AG04450 (cell line): ENCODE data around the gene FMO3. TPM values are rescaled to one million over a fixed set of nuclear protein-coding genes. Genes with fewer than 3 reads are reported as not detected.
A peak's percentile ranks its signal among the peaks of the same experiment; 100 is the strongest.

Experiments used
- CTCF ChIA-PET: fragments of 300-600, 350-600 bp; formaldehyde crosslinking; extraction: SDS; loops from one replicate; lab custom pipeline; 2022; ENCODE audit warnings: antibody characterized with exemption, inconsistent platforms; lab: Charles Lee
- POLR2A ChIA-PET: fragments of 350-600 bp; formaldehyde crosslinking; extraction: SDS; loops from one replicate; lab custom pipeline; 2021; ENCODE audit warnings: antibody characterized with exemption, inconsistent platforms; lab: Yijun Ruan, JAX
- DNase-seq: peaks from one replicate; pipeline ENCODE4 v3.0.0-alpha.2; 2011; ENCODE audit warnings: low read depth, low spot score
- H3K27ac ChIP-seq: one replicate; pipeline ENCODE4 v1.5.1; 2012; ENCODE audit warnings: low read depth, low read length, control low read depth
- H3K27me3 ChIP-seq: one replicate; pipeline ENCODE4 v1.6.0; 2012; ENCODE audit warnings: low read length; ENCODE audit not compliant: control insufficient read depth, insufficient read depth
- H3K4me3 ChIP-seq: 2 replicates; pipeline ENCODE4 v1.5.1; 2011; ENCODE audit warnings: mild to moderate bottlenecking, low read depth, low read length, control low read depth
- H3K9me3 ChIP-seq: 2 replicates; pipeline ENCODE4 v1.5.1; 2012; ENCODE audit warnings: low read length; ENCODE audit not compliant: control insufficient read depth, insufficient read depth
- polyA plus RNA-seq: library from polyadenylated mRNA; depleted of rRNA; stranded (reverse); fragments of >200 nt; gene quantifications from 2 replicates; pipeline ENCODE4 v1.2.3, GENCODE V29; 2011
- TF ChIP-seq, protein P1 (sequence below): IDR thresholded peaks from 2 replicates; pipeline ENCODE4 v1.5.1; 2011; ENCODE audit warnings: low read depth, low read length, control low read depth, inconsistent platforms

FMO3 gene
- polyA plus RNA-seq, 1 experiment: 3.0 TPM

DNA sequence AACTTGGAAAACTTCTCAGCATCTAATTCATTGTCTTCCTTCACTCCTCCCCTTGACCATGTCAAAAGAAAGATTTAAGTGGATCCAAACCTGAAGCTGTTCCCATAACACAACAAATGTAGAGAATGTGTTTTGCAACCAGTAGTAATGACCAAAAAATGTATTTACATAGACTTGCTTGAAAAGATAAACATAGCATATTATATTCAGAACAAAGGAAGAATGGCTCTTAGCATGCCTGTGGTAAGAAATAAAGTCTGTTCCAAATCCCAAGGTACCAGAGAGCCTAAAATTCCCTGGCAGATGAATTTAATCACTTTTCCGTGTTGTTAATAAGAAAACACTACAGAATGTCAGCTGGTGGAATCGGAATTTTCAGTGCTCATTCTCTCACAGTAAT lies 36.8 kb downstream of the FMO3 start:
- no peaks in the 10 kb centered on the region for H3K27me3 ChIP-seq
- POLR2A ChIA-PET: interaction anchor here (1.4 to 1.6 kb wide), 2 partner anchors 14 to 15 kb away, joined by 5 read pairs; no protein-coding TSS in a partner anchor
- CTCF ChIA-PET: interaction anchor here (1.2 to 1.6 kb wide), 3 partner anchors 15 to 118 kb away, joined by 3 to 7 read pairs (median 4); no protein-coding TSS in a partner anchor
- DNase-seq: peak; percentile 77
- H3K27ac ChIP-seq: peak overlapping the region; percentile 66
- no peak overlapping the region for H3K4me3 ChIP-seq
- peaks cover 7% of the 10 kb centered on the region; the same call in 1 of the 2 replicates for H3K9me3 ChIP-seq
- TF ChIP-seq, protein P1, sequence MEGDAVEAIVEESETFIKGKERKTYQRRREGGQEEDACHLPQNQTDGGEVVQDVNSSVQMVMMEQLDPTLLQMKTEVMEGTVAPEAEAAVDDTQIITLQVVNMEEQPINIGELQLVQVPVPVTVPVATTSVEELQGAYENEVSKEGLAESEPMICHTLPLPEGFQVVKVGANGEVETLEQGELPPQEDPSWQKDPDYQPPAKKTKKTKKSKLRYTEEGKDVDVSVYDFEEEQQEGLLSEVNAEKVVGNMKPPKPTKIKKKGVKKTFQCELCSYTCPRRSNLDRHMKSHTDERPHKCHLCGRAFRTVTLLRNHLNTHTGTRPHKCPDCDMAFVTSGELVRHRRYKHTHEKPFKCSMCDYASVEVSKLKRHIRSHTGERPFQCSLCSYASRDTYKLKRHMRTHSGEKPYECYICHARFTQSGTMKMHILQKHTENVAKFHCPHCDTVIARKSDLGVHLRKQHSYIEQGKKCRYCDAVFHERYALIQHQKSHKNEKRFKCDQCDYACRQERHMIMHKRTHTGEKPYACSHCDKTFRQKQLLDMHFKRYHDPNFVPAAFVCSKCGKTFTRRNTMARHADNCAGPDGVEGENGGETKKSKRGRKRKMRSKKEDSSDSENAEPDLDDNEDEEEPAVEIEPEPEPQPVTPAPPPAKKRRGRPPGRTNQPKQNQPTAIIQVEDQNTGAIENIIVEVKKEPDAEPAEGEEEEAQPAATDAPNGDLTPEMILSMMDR: no peak

- CTCF ChIA-PET: interaction anchor here (0.7 to 1.2 kb wide), 3 partner anchors 93 to 117 kb away, joined by 3 to 5 read pairs (median 3); no protein-coding TSS in a partner anchor
- Histone ChIP-seq H3K27ac (peak overlapping the region; percentile 66), H3K27me3 (no peaks in the 10 kb centered on the region), H3K9me3 (peaks cover 7% of the 10 kb centered on the region; the same call in 1 of the 2 replicates), H3K4me3 (no peak overlapping the region)
- TF ChIP-seq, protein P1: no peak
- DNase-seq: no peak
- POLR2A ChIA-PET: no interaction called here
Measured at GRCh38 chr1:171128463-171128862, 37.8 kb downstream of the FMO3 start.

DNA sequence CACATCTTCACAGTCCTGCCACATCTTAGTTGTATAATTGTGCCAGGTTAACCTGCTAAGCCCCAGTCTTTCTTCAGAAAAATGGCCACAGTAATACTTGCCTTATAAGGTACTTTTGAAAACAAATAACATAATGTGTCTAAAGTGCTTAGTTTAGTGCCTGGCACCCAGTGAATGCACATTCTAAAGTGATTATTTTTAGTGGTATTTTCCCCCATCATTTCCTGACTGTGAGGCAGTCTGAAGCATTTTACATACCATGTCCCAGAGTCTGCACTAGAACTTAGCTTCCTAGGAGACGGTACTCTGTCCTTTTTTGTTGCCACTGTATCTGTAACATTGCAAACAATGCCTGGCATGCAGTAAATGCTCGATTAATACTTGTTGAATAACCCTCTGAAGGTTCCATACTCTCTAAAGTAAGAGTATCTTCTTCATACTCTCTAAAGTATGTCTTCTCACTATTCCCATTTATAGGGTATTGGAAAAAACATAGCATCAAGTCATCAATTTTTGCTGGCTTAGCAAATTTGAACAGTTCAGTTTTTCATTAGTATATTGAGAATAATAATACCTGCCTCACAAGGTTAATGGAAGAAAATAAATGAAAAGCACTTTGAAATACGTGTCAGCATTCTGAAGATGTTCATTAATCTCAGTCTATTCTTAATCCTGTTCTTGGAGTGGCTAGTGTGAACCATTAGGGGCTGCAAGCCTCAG lies 43.7 kb downstream of the FMO3 start:
- DNase-seq: no peak
- no peak overlapping the region for H3K27ac ChIP-seq

DNA sequence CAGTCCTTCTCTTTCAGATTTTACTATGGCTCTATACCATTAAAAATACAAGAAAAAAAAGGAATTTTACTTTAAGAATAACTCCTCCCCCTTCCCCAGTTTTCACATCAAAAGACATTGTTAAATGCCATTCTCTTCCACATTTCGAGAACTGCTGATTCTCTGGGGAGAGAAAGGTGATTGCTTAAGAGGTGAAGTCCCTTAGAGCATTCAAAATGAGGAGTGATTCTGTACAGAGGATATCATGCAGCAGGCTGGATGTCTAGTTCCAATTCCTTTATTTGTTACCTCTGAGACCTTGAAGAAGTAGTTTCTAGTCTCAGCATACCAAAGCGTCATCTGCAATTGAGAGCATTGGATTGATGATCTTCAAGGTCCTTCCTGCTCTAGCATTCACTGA lies 46.9 kb downstream of the FMO3 start:
- Histone ChIP-seq H3K9me3 (no peaks in the 10 kb centered on the region), H3K4me3 (no peak overlapping the region), H3K27me3 (no peaks in the 10 kb centered on the region), H3K27ac (no peak overlapping the region)
- CTCF ChIA-PET: no interaction called here
- TF ChIP-seq, protein P1: no peak
- DNase-seq: no peak
- POLR2A ChIA-PET: no interaction called here

More for the DNA sequence above, 43.7 kb downstream of the FMO3 start:
- POLR2A ChIA-PET: no interaction called here
- Histone ChIP-seq H3K4me3 (no peak overlapping the region), H3K27me3 (no peaks in the 10 kb centered on the region), H3K9me3 (0 out of 2 replicates have a peak, but pooled peaks cover 4% of the 10 kb centered on the region)
- CTCF ChIA-PET: no interaction called here
- TF ChIP-seq, protein P1: no peak

DNA sequence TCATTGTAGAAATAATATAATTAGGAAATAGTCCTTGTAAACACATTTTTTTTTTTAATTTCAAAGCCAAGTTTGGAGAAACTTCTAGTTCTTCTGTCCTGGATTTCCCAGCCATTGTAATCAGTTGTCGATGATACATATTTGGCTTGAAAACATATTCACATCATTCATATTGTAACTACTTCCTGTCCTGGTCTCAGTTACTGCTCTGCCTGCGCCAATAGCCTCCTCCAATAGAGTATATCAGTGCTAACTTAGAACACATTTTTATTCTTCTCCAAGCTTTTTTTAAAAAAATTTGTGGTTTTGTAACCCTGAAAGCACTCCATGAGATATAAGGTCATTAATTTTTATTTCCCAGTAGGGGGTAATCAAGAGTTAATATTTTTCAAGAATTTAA lies 48.3 kb downstream of the FMO3 start:
- TF ChIP-seq, protein P1: no peak
- ChIA-PET CTCF (no interaction called here), POLR2A (no interaction called here)
- Histone ChIP-seq H3K4me3 (no peak overlapping the region), H3K27me3 (no peaks in the 10 kb centered on the region), H3K9me3 (no peaks in the 10 kb centered on the region), H3K27ac (no peak overlapping the region)
- no peak for DNase-seq
